ENCODE data around the gene TGM1. TPM values are rescaled to one million over a fixed set of nuclear protein-coding genes. Genes with fewer than 3 reads are reported as not detected.

Gene TGM1
- total RNA-seq, 2 donors from 2014 or later, result 0.40 to 3.9 TPM

GRCh38 chr14:24282736-24283135 lies 19.8 kb upstream of the TGM1 start:
- intact Hi-C loops (cut with DNase I), result no loop called here
- H3K27me3 ChIP-seq, result no peaks in the 10 kb centered on the region
- no peaks in the 10 kb centered on the region for H3K4me1 ChIP-seq
- H3K9ac ChIP-seq (ENCODE audit: low read depth in 2 of 2, low read length in 2 of 2), result no peak overlapping the region
- H3K36me3 ChIP-seq, result no peaks in the 10 kb centered on the region
- no peaks in the 10 kb centered on the region for H3K9me3 ChIP-seq
- no peak overlapping the region for H3K27ac ChIP-seq
- no peak overlapping the region for H3K4me3 ChIP-seq
- no peak for DNase-seq
- TF ChIP-seq CTCF (IDR thresholded peaks at IDR 0.05), result no peak

GRCh38 chr14:24281636-24282035 lies 18.7 kb upstream of the TGM1 start:
- intact Hi-C loops (cut with DNase I), result no loop called here
- no peak overlapping the region for H3K27ac ChIP-seq
- no peaks in the 10 kb centered on the region for H3K36me3 ChIP-seq
- H3K4me1 ChIP-seq, result no peaks in the 10 kb centered on the region
- H3K9me3 ChIP-seq, result no peaks in the 10 kb centered on the region
- no peak overlapping the region for H3K4me3 ChIP-seq
- TF ChIP-seq CTCF (IDR thresholded peaks at IDR 0.05), result no peak
- no peak for DNase-seq
- H3K9ac ChIP-seq (ENCODE audit: low read depth in 2 of 2, low read length in 2 of 2), result no peak overlapping the region
- H3K27me3 ChIP-seq, result no peaks in the 10 kb centered on the region

DNA sequence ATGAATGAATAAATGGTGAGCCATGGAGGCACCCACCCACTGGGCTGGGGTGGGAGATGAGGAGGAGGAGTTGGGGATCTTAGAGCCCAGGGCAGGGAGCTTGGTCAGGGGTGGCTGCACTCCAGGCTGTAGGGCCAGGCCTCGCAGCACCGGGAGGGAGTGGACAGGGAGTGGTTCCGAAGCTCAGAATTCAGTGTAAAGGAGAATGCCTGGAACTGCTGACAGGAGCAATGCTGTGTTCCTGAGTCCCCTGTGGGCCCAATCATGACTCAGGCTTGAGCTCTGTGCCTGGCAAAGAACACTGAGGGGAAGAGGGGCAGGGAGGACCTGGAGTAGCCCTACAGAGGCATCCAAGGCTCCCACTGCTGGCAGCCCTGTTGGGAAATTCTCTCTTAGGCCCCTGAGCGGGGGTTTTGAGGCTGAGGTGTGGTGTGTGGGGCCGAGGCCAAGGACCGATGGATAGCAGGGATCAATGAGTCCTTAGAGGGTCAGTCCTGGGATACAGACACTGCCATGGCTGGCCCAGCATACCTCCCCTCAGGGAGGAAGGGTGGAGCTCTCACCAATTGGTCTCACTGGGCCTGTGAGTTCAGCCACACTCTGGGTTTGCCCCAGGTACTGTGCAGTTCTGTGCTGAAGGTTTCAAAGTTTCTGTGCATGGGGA lies 18.0 kb upstream of the TGM1 start:
- Histone ChIP-seq H3K4me1 (no peaks in the 10 kb centered on the region), H3K4me3 (no peak overlapping the region), H3K27me3 (no peaks in the 10 kb centered on the region), H3K36me3 (no peaks in the 10 kb centered on the region), H3K9ac (ENCODE audit: low read depth in 2 of 2, low read length in 2 of 2) (no peak overlapping the region), H3K27ac (no peak overlapping the region), H3K9me3 (no peaks in the 10 kb centered on the region)
- DNase-seq, result no peak
- intact Hi-C loops (cut with DNase I), result no loop called here
- no peak for TF ChIP-seq CTCF (IDR thresholded peaks at IDR 0.05)

DNA sequence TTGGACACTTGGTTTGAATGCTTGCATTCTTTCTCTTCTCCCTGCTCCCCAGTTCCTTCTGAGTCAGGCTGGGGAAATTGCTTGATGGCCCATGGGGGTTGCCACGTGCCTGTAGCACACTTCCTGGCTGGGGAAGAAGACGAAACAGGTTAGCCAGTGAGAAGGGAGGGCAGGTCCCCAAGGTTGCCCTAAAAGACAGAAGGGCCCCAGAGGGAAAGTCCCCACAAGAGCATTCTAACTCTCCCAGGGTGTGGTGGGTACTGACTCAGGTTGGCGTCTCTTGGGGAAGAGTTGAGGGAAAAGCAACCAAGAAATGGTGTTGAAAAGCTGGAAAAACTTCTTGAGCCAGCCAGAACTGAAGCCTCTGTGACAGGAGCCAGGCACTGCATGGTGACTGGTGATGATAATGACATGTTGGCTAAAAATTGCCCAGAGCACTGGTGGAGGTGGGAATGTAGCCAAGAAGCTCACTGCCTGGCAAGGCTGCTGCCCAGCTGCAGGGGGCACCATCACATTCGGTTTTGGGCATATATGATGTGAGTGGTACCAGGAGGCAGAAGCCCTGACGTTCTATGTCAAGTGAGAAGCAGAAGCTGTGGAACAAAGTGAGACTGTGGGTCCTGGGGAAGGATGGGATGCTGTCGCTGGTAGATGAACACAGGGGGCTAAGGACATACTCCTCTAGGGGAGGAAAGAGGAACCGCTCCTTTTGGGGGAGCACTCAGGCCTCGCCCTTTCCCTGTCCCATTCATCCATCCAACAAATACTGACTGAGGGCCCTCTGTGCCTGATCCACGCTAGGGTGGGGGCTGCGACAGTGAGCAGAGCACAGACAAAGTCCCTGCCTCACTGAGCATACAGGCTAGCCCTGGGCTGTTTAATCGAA lies 16.6 kb upstream of the TGM1 start:
- H3K9me3 ChIP-seq, result no peaks in the 10 kb centered on the region
- H3K27ac ChIP-seq, result no peak overlapping the region
- intact Hi-C loops (cut with DNase I), result no loop called here
- TF ChIP-seq CTCF (IDR thresholded peaks at IDR 0.05), result no peak
- no peak overlapping the region for H3K9ac ChIP-seq (ENCODE audit: low read depth in 2 of 2, low read length in 2 of 2)
- no peak for DNase-seq
- no peaks in the 10 kb centered on the region for H3K27me3 ChIP-seq
- no peaks in the 10 kb centered on the region for H3K36me3 ChIP-seq
- H3K4me3 ChIP-seq, result no peak overlapping the region
- H3K4me1 ChIP-seq, result no peaks in the 10 kb centered on the region

- H3K36me3 ChIP-seq, result no peaks in the 10 kb centered on the region
- intact Hi-C loops (cut with DNase I), result no loop called here
- H3K9me3 ChIP-seq, result no peaks in the 10 kb centered on the region
- DNase-seq, result no peak
- no peaks in the 10 kb centered on the region for H3K27me3 ChIP-seq
- no peak overlapping the region for H3K9ac ChIP-seq (ENCODE audit: low read depth in 2 of 2, low read length in 2 of 2)
- H3K27ac ChIP-seq, result no peak overlapping the region
- no peak overlapping the region for H3K4me3 ChIP-seq
- H3K4me1 ChIP-seq, result no peaks in the 10 kb centered on the region
- no peak for TF ChIP-seq CTCF (IDR thresholded peaks at IDR 0.05)
Measured at GRCh38 chr14:24278424-24278823, 15.4 kb upstream of the TGM1 start.
